GM12878 (cell line): ENCODE data around the gene NUAK1.

Experiments
- ATF7 ChIP-seq: fragments of 450-650 bp; IDR thresholded peaks from 2 replicates; pipeline ENCODE4 v1.6.1; 2016; ENCODE audit warnings: low read depth, mild to moderate bottlenecking
- CTCF ChIP-seq, 3 experiments: IDR thresholded peaks in 2 of 3; conservative IDR thresholded peaks in 1 of 3; 2 replicates each; pipeline ENCODE4 v1.5.1; 2011; ENCODE audit warnings: low read depth in 3 of 3, low read length in 3 of 3, mild to moderate bottlenecking in 3 of 3, control low read depth in 2 of 3, moderate library complexity in 2 of 3, inconsistent platforms in 1 of 3, mixed read lengths in 1 of 3; ENCODE audit not compliant: control insufficient read depth in 2 of 3, insufficient read depth in 1 of 3; ENCODE audit errors: extremely low read depth in 1 of 3
- MAX ChIP-seq: IDR thresholded peaks from 2 replicates; pipeline ENCODE4 v1.6.1; 2012; ENCODE audit warnings: low read depth, low read length, improper control_type of control experiment
- POLR2AphosphoS5 ChIP-seq: IDR thresholded peaks from 2 replicates; pipeline ENCODE4 v1.6.1; 2011; ENCODE audit warnings: mild to moderate bottlenecking, low read length, inconsistent platforms
- ZNF274 ChIP-seq: IDR thresholded peaks from one replicate; pipeline ENCODE4 v1.8.0; 2011; ENCODE audit not compliant: insufficient read length, insufficient read depth
- TF ChIP-seq, protein P1 (sequence below): IDR thresholded peaks from 2 replicates; pipeline ENCODE4 v1.6.1; 2012; ENCODE audit warnings: mild to moderate bottlenecking, low read depth, low read length

DNA sequence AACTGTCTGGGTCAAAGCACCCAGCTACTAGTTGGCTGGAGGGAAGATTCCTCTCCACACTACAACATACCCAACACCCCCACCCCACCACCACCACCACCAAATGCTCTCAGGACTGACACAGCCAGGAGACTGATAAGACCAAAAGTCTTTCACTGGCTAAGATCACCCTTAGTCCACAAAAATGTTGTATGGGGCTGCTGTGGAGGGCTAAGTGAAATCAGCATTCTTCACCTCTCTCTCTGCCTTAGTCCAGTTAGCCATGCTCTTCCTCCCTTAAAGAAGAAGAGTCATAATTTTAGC is 106.2 kb downstream of the NUAK1 start:
- TF ChIP-seq POLR2AphosphoS5: no peak
- TF ChIP-seq MAX: no peak
- TF ChIP-seq ZNF274: no peak
- no peak for TF ChIP-seq CTCF (IDR thresholded peaks at IDR 0.05 in 2 of 3, conservative IDR thresholded peaks at IDR 0.05 in 1 of 3; ENCODE audit: control insufficient read depth in 2 of 3, extremely low read depth in 1 of 3, insufficient read depth in 1 of 3, low read depth in 3 of 3, low read length in 3 of 3)
- TF ChIP-seq ATF7: no peak
- TF ChIP-seq, protein P1, sequence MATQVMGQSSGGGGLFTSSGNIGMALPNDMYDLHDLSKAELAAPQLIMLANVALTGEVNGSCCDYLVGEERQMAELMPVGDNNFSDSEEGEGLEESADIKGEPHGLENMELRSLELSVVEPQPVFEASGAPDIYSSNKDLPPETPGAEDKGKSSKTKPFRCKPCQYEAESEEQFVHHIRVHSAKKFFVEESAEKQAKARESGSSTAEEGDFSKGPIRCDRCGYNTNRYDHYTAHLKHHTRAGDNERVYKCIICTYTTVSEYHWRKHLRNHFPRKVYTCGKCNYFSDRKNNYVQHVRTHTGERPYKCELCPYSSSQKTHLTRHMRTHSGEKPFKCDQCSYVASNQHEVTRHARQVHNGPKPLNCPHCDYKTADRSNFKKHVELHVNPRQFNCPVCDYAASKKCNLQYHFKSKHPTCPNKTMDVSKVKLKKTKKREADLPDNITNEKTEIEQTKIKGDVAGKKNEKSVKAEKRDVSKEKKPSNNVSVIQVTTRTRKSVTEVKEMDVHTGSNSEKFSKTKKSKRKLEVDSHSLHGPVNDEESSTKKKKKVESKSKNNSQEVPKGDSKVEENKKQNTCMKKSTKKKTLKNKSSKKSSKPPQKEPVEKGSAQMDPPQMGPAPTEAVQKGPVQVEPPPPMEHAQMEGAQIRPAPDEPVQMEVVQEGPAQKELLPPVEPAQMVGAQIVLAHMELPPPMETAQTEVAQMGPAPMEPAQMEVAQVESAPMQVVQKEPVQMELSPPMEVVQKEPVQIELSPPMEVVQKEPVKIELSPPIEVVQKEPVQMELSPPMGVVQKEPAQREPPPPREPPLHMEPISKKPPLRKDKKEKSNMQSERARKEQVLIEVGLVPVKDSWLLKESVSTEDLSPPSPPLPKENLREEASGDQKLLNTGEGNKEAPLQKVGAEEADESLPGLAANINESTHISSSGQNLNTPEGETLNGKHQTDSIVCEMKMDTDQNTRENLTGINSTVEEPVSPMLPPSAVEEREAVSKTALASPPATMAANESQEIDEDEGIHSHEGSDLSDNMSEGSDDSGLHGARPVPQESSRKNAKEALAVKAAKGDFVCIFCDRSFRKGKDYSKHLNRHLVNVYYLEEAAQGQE: no peak
